ENCODE data around the gene IFT88. TPM values are rescaled to one million over a fixed set of nuclear protein-coding genes. Genes with fewer than 3 reads are reported as not detected.

The IFT88 gene
- total RNA-seq, 1 donor from 2014 or later, result 29.4 TPM

- Mint-ChIP-seq H3K27me3 (no peaks in the 10 kb centered on the region), H3K27ac (no peak overlapping the region), H3K36me3 (ENCODE audit: insufficient read depth) (no peaks in the 10 kb centered on the region), H3K4me1 (ENCODE audit: low read depth) (peaks cover 18% of the 10 kb centered on the region), H3K4me3 (ENCODE audit: low read depth) (no peak overlapping the region), H3K9me3 (ENCODE audit: low read depth) (no peaks in the 10 kb centered on the region)
- no peak for TF ChIP-seq CTCF (IDR thresholded peaks at IDR 0.05; ENCODE audit: unreplicated experiment)
- no peak for DNase-seq (ENCODE audit: low spot score, unreplicated experiment)
Measured at GRCh38 chr13:20682061-20682460, 115.1 kb downstream of the IFT88 start.

GRCh38 chr13:20684041-20684440 lies 117.1 kb downstream of the IFT88 start:
- Mint-ChIP-seq H3K36me3 (ENCODE audit: insufficient read depth) (no peaks in the 10 kb centered on the region), H3K9me3 (ENCODE audit: low read depth) (no peaks in the 10 kb centered on the region), H3K4me3 (ENCODE audit: low read depth) (no peak overlapping the region), H3K27me3 (no peaks in the 10 kb centered on the region), H3K4me1 (ENCODE audit: low read depth) (peaks cover 9% of the 10 kb centered on the region), H3K27ac (no peak overlapping the region)
- TF ChIP-seq CTCF (IDR thresholded peaks at IDR 0.05; ENCODE audit: unreplicated experiment), result no peak
- DNase-seq (ENCODE audit: low spot score, unreplicated experiment), result no peak

DNA sequence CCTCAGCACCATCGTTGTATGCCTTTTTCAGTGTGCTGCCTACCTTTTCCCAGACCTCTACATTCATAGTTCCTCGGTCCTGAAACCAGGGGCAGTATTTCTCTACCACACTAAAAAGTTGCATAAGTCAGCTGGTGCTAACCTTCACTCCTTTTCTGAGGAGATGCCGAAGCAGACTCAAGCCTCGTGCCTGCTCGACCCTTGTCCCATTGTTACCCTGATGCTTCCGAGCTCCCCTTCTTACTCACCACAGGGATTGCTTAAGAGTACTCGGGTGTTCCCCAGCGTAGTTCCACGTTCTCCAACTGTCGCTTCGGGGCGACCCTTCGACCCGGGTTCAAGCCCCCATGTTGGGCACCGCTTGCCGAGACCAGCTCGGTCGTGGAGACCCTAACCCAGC lies 117.6 kb downstream of the IFT88 start:
- Mint-ChIP-seq H3K27me3 (no peaks in the 10 kb centered on the region), H3K4me1 (ENCODE audit: low read depth) (peaks cover 4% of the 10 kb centered on the region), H3K9me3 (ENCODE audit: low read depth) (no peaks in the 10 kb centered on the region), H3K27ac (no peak overlapping the region), H3K4me3 (ENCODE audit: low read depth) (no peak overlapping the region), H3K36me3 (ENCODE audit: insufficient read depth) (no peaks in the 10 kb centered on the region)
- DNase-seq (ENCODE audit: low spot score, unreplicated experiment), result no peak
- TF ChIP-seq CTCF (IDR thresholded peaks at IDR 0.05; ENCODE audit: unreplicated experiment), result no peak

- Mint-ChIP-seq H3K36me3 (ENCODE audit: insufficient read depth) (no peaks in the 10 kb centered on the region), H3K4me3 (ENCODE audit: low read depth) (no peak overlapping the region), H3K4me1 (ENCODE audit: low read depth) (no peaks in the 10 kb centered on the region), H3K27ac (no peak overlapping the region), H3K9me3 (ENCODE audit: low read depth) (no peaks in the 10 kb centered on the region), H3K27me3 (no peaks in the 10 kb centered on the region)
- no peak for DNase-seq (ENCODE audit: low spot score, unreplicated experiment)
- TF ChIP-seq CTCF (IDR thresholded peaks at IDR 0.05; ENCODE audit: unreplicated experiment), result no peak
Measured at GRCh38 chr13:20685092-20685491, 118.1 kb downstream of the IFT88 start.

GRCh38 chr13:20686167-20686566 lies 119.2 kb downstream of the IFT88 start:
- no peaks in the 10 kb centered on the region for H3K27me3 Mint-ChIP-seq
- TF ChIP-seq CTCF (IDR thresholded peaks at IDR 0.05; ENCODE audit: unreplicated experiment), result no peak
- no peaks in the 10 kb centered on the region for H3K36me3 Mint-ChIP-seq (ENCODE audit: insufficient read depth)
- no peak overlapping the region for H3K27ac Mint-ChIP-seq
- no peaks in the 10 kb centered on the region for H3K4me1 Mint-ChIP-seq (ENCODE audit: low read depth)
- no peaks in the 10 kb centered on the region for H3K9me3 Mint-ChIP-seq (ENCODE audit: low read depth)
- DNase-seq (ENCODE audit: low spot score, unreplicated experiment), result no peak
- H3K4me3 Mint-ChIP-seq (ENCODE audit: low read depth), result no peak overlapping the region
